Stimulated activated CD4-positive, alpha-beta T cell treated with anti-CD3 and anti-CD28 coated beads, Interleukin-1b, Interleukin-23, amount 100 ng/mL, for 4 hours (primary cell): Measurements from ENCODE around the gene RAB6A.
A peak's percentile ranks its signal among the peaks of the same experiment; 100 is the strongest.
"Not testable (repeated sequence)": the region's sequence is repeated elsewhere in the genome, so short reads cannot be mapped to it uniquely, and the experiment has no call there.

Experiments
- DNase-seq, 2 donors: peaks; one replicate each; pipeline ENCODE4 v3.0.0-alpha.2; 2020; ENCODE audit warnings: low read depth in 2 of 2

Gene RAB6A

DNA sequence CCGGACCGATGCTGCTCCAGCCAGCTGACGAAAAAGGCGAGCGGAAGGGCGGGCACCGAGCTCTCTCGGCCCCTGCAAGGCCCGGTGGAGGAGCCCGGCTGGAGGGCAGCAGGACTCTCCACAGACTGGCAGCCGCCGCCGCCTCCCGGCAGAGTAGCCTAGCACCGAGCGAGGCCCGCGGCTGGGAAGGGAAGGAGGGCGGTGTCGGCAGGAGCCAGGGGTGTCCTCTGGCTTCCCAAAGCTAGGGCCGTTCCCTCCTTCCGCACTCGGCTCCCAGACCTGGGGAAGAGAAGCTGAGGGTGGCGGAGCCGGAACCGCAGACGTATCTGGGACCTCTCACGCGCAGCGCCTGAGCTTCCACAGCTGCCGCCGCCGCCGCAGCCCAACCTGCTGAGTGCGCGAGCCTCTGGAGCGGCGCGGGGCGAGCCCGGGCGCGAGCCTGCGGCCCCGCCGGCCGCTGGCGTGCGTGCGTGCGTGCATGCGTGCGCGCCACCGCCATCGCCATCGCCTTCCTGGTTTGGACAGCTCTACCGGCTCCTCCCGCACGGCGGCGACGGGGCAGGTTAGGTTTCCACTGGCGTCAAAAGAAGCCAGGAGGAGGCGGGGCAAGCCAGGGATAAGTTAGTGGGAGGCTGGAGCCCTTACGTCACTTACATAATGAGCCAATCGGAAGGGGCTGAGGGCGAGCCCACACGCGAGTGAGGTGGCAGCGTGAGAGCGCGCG is at the start of gene RAB6A:
Gene RAB6A, minus strand, starts transcription at position 396 of the 724 bp plus-strand sequence. CDS start 439 bp downstream, outside the sequence.
- peak; percentile 97 to 98 for DNase-seq

DNA sequence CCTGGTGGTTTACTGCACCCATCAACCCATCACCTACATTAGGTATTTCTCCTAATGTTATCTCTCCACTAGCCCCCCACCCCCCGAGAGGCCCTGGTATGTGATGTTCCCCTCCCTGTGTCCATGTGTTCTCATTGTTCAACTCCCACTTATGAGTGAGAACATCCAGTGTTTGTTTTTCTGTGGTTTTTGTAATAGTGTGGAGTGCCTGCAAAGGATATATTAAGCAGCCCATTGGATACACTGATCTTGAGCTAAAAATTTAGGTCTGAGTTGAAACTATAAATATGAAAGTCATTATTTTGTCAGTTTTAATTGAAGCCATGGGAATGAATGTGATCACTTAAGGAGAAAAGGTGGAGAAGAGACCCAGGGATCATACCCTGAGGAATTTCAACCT is 49.8 kb upstream of the RAB6A start:
- no peak for DNase-seq

- no peak for DNase-seq
Observed at GRCh38 chr11:73808052-73808451, 47.2 kb upstream of the RAB6A start.

DNA sequence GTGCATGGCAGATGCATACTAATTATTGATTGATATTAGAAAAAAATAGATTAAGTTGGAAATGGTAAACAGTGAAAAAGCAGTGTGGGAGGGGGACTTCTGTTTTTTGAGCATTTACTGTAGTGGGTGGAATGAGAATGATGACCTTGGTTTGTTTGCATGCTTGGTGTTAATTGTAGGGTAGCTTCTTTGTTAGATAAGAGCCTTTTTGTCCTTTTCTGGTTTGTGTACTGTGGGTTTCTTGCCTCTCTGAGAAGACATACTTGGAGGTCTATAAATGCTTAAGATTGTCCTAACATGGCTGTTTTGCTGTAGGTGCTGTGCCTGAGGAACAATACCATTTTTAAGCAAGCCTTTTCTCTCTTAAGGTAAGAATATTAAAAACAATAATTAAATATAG is 43.8 kb upstream of the RAB6A start:
- DNase-seq, result no peak

DNA sequence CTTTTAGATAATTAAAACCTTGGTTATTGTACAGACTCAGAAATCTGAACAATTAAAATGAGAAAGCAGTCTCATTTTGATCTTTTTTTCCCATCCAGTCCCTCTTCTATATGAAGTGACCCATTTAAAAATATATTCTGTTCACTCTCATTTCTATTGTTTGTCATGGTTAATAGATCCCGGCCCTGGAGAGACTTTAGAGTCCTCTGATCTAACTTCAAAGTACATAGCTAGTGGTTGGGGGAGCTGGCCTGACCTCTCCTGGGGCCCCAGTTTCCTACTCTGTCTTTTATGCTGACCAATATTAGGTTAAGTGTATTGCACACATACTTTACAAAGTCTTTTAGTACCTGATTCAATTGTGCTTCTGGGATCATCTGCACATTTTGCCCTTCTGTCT is 40.3 kb upstream of the RAB6A start:
- DNase-seq, result no peak

DNA sequence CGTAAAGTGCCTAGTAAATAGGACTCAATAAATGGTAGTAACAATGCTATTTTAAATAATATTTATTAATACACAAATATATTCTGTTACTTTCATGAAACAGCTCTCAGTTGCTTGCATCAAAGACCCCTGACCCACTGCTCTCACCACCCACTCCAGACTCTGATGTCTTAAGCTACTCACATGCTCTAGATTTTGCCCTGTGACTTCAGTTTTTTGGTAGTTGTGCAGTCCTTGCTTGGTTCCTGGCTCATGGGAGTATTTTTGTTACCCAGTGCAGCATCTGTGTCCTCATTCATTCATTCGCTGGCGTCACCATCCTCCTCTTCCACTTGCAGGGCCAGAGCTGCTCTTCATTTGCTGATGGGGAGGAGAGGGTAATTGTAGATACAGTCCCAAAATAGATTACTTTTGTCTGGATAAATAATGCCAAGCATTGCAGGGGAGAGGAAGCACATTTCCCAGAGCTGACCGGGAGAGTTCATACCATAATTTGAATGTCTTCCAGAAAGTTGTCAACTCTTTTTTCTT is 39.5 kb upstream of the RAB6A start:
- DNase-seq, result no peak

- DNase-seq, result no peak
Observed at GRCh38 chr11:73797457-73797856, 36.6 kb upstream of the RAB6A start.

DNA sequence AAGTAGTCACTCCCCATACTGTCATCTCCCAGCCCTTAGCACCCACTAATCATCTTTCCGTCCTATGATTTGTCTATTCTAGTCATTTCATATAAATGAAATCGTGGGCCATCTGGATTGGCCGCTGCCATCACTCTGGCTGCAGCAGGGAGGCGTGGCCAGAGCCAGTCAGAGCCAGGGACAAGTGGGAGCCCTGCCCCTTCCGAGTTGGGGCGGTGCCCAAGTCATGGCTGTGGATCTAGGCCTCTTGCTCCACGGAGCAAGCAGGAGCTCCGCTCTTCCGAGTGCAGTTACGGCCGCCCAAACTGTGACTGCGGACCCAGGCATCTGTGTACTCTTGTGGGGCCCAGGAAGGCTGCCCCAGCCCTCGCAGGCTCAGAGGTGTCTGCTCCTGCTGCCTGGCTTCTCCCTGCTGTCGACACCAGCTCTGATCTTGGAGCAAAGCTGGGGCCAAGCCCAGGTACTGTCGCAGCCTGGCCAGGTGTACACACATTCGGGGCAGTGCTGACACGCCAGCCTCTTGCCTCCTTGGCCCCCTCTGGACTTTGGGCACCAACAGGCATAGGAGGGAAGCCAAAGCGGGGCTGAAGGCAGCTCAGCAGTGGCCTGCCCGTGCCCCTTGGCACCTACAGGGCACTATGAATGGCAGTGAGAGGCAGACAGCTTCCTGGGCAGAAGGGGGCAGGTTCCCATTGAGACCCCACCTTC is 35.2 kb upstream of the RAB6A start:
- no peak for DNase-seq

DNA sequence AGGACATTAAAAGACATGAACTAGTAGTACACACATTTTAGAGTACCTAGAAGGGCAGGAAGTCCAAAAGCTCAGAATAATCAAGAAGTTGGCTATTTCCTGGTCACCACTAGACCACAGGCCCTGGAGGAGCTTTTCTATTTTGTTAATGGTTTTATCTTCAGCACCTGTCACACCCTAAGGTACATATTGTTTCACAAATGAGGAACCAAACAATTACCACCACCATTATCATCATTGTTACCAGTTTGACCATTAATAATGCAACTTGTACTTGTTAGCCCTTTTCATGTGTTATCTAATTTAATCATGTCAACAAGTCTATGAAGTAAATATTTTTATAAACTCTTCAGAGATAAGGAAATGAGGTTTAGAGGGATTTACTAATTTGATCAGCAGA is 31.7 kb upstream of the RAB6A start:
- DNase-seq, result no peak

DNA sequence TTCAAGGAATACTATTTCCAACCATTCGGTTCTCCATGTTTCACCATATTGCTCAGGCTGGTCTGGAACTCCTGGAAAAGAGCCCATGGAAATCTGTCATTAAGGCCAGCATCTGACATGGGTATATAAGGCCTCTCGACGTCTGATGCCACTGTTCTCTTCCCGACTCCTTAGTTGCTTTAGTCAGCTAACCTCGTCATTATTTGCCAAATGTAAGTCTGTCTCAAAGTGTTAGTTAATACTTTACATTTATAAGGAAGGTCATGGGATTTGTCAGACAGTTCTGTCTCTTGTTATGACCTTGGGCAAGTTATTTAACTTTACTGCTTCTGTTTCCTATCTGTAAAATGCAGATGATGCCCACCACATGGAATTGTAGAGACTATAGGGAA is 28.4 kb upstream of the RAB6A start:
- no peak for DNase-seq

GRCh38 chr11:73787643-73788558 is 27.0 kb upstream of the RAB6A start, which contains the start of gene MRPL48:
TSS of gene MRPL48 (plus strand) at chr11:73787874. CDS start at chr11:73787972, 98 bp downstream.
- DNase-seq, result peak; percentile 77 to 83

GRCh38 chr11:73787051-73787642 is 26.3 kb upstream of the RAB6A start:
- no peak for DNase-seq

DNA sequence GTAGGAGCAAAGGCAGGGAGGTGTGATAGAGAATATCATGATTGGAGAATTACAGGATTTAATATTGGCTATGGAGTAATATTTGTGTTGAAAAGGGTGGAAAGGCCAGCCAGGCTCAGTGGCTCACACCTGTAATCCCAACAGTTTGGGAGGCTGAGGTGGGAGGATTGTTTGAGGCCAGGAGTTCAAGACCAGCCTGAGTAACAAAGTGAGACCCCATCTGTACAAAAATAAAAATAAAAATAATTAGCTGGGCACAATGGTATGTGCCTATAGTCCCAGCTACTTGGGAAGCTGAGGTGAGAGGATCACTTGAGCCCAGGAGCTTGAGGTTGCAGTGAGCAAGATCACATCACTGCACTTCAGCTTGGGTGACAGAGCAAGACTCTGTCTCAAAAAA is 24.6 kb upstream of the RAB6A start:
- DNase-seq, result not testable (repeated sequence)

DNA sequence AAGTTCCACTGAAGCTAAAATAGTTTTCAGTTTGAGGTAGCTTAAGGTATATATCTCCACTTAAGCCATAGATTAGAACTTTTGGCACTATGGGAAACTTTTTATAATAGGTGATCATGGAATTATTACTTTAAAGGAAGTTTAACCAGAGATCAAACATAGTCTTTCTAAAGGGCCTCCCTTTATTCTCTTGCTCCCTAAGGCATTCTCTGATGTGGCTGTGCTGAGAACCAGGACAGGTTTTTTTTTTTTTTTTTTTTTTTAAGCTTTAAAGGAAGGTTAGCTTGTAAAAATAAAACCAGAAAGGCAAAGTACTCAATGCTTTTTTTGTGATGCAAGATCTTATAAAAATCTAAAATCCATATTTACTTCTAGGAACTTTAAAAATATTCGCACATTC is 23.9 kb upstream of the RAB6A start:
- DNase-seq, result no peak

DNA sequence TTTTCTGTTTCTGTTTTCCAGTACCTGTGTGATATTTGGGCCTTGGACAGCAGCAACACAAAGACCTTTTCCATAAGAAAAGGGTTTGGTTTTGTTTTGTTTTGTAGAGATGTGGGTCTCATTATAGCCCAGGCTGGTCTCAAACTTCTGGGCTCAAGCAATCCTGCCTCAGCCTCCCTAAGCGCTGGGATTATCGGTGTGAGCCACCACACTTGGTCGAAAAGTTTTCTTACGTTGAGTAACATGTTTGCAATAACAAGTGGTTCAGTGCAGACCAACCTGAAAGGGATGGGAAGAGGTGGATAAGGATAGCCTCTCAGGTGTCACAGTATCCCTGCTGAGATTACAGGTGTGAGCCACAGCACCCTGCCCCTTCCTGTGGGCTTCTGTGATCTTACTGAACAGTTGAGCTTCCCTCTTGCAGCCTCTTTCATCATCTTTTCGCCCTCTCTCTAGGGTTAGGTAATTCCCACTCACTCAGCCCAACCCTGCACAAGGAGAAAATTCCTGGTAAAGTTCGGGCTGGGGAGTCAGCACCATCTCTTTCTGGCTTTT is 23.3 kb upstream of the RAB6A start:
- no peak for DNase-seq

GRCh38 chr11:73783483-73784020 is 22.7 kb upstream of the RAB6A start:
- no peak for DNase-seq

DNA sequence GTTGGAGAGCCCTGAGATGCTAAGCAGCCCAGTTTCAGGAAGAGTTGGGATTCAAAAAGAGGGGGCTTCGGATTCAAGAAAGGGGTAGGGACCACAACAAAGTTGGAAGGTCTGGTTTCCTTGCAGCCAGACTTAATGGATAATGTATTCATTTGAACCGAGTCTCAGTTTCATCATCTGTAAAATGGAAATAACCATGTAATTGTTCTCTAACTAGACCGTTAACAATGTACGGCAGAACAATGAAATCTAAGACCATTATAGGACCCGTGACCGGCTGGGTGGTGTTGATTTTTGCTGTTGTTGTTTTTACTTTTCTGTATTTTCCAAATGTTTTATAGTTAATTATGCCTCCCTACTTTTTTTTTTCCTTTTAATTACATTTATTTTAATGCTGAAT is 20.4 kb upstream of the RAB6A start:
- no peak for DNase-seq

- peak; percentile 92 to 96 for DNase-seq
Observed at GRCh38 chr11:73779084-73779902, 18.4 kb upstream of the RAB6A start.

GRCh38 chr11:73770811-73771210 is 9.9 kb upstream of the RAB6A start:
- not testable (repeated sequence) for DNase-seq

DNA sequence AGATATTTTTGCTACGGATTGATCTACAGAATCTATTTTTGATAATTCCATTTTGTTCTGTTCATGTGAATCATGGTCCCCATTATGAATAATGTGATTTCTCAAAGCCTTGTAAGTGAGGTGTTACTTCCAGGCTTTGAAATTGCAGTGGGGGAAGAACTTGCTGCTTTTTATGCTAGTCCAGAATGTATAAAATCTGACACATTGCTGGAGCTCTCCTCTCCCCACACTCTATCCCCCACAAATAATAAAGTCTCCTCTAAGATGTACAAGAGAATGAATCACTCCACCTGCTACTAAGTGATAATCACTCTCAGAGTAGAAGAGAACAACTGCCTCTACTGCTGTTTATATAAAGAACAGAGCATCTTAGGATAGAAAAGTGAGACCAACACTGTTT is 5.9 kb upstream of the RAB6A start:
- no peak for DNase-seq
